ENCODE measurements around the gene CLBA1.
A peak's percentile ranks its signal among the peaks of the same experiment; 100 is the strongest.

The CLBA1 gene

DNA sequence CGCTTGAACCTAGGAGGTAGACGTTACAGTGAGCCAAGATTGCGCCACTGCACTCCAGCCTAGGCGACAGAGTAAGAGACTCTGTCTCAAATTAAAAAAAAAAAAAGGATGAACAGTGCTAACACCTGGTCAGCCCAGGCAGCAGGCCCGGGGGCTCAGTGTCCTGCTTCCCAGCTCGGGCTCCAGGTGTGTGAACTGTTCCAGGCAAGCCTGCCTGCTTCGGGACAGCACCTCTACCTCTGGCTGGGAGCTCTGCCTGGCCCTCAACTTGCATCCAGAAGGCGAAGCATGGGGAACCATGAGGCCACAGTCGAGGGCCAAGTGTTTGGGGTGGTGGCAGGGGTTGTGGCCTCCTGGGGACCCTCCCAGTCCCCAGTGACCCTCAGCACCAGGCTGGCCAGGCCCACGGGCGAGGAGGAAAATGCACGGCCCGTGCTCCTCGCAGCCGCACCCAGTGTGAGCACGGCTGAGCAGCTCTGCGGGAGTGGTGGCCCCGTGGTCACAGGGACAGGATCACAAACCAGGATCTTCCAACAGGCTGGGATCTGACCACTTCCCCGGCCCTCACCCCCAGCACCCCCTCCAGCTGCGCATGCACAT, 19.8 kb downstream of the CLBA1 start:
- DNase-seq (ENCODE audit: low read depth), result no peak

GRCh38 chr14:105005929-105006830, 20.6 kb downstream of the CLBA1 start:
- DNase-seq (ENCODE audit: low read depth), result no peak

DNA sequence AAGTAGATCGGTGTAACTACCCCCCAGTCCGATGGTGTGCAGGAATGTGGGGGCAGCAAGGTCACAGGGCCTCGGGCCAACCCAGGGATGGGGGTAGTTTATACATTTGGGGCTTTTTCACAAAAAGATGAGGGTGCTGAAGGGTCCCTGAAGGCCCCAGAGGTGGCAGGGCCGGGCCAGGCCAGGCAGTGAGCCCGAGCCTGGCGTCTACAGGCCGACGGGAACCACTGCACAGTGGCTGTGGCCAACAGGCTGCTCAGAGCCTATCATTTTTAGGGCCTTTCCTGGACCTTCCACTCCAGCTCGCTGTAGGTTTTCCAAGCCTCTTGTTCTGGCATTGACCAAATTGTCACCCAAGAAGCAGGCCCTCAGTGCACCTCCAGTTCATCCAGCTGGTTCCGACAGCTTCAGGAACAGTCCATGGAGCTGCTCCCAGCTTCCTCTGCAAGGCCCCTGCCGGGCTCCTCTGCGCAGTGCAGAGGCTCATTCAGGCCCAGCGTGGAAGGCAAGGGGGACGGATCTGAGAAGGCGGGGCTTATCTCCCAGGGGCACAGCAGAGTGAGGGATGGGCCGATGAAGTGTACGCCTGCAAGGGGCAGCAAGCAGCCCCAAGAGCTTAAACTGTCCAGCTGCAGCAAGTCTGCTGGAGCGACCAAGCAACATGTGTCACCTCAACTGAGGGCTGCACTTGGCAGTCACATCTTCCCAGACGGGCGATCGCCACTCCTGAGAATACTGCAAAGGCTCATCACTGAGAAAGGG, 21.4 kb downstream of the CLBA1 start:
- no peak for DNase-seq (ENCODE audit: low read depth)

DNA sequence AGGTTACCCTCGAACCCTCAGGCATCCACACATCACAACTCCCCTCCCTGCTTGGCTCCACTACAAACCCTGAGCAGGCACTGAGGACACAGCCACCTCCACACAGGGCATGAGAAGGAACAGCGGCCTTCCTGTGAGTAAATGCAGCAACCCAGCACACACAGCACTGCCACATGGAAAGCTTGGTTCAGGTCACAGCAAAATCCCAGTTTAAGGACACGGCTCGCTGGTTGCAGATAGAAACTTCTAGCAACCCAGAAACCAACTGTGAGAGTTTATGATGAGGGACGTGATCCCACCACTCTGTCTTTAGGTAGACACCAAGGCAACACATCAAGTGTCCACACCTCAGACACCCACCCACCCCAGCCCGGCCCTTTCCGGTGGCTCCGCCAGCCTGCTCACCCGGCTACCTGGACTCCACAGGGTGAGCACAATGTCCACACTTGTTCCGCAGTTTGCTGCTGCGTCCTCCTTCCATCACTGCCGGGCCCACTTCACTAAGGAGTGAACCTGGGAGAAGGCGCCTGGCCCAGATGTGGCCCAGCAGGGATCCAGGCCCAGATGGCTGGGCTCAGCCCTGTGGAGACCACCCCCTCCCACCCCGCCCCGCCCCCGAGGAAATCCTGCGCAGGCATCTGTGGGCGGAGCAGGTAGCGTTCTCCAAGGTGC, 22.1 kb downstream of the CLBA1 start:
- no peak for DNase-seq (ENCODE audit: low read depth)

DNA sequence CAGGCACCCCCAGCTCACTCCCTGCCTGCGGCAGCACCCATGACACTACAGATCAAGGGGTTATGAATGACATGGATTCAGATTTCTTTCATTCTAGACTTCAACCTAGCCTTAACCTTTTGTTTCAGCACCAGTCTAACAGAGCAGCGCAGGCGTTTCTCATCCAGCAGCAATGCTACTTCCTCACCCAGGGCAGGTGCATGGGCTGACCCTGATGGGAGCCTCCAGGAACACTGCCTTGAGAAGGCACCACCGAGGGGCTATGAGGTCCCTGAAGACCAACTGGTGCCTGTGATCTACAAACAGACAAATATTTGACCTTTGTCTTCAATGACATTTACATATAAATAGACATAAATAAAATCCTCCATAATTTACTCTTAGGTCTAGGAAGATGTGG, 24.5 kb downstream of the CLBA1 start:
- no peak for DNase-seq (ENCODE audit: low read depth)

DNA sequence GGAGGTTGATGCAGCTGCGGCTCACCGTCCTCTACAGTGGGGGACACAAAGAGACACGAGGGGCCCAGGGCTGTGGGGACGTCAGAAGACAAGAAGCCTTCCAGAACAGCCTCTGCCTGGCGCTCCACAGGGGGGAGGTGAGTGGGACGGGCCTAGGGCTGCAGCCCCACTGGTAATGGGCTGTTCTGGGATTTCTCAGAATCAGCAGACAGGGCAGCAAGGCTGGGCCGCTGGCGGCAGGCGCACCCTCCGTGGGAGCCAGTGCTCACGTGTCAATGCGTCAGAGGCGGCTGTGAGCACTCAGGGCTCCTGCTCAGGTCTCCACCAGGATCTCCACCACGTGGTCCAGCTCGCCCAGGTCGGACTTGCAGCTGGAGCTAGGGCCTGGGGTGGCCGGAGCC, 25.3 kb downstream of the CLBA1 start:
- no peak for DNase-seq (ENCODE audit: low read depth)

- no peak for DNase-seq (ENCODE audit: low read depth)
Measured at GRCh38 chr14:105011312-105011990, 25.9 kb downstream of the CLBA1 start.

DNA sequence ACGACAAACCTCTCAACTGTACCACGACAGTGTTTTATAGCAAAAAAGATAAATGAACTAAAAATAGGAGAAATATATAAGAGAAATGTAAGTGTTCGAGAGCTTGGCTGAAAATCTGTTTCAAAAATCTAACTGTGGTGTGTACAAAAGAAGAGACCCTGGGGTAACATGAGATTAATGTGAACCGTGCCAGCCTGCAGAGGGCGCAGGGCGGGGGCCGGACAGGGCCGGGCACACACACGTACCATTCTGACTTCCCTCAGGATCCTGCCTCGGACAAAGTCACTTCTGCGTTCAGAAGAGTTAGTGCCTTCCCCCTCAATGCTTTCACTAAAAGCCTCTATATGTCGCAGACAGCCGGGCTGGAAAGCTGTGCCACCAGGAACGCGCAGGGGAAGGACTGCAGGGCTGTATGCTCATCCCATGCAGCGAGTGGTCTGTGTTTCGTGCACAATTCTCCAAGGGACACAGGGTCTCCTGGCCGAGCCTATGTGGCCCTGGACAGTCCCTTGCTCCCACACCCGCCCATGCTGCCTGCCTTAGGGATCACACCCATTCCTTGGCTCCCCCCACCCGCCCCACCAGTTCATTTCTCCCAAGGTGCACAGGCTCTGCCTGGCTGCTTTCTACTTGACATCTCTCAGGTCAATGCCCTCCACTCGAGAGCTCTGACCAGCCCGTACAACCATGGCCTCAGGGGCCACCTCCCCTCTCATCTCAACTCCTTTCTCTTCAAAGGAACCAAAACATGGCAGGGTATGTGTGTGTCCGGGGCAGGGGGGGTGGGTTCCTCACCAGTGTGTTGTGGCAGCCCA, 26.8 kb downstream of the CLBA1 start:
- no peak for DNase-seq (ENCODE audit: low read depth)

- DNase-seq (ENCODE audit: low read depth), result no peak
Measured at GRCh38 chr14:105013150-105013785, 27.7 kb downstream of the CLBA1 start.

- DNase-seq (ENCODE audit: low read depth), result no peak
Measured at GRCh38 chr14:105014032-105014431, 28.4 kb downstream of the CLBA1 start.

DNA sequence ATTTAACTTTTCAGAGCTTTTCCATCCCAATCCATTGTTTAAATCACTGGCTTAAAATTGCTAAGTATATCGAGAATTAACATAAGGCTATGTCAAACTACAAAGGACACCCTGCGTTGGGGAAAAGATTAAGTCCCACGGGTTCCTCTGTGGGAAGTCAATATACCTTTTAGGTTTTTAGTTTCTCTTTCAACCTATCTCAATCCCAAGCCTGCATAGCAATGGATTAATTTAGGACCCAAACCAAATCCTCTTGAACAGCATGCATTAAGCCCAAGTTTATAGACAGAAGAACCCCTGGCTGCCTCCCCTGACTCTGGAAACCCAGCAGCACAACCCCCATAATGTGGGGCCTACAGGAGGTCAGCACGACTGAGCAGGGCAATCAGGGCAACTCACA, 29.0 kb downstream of the CLBA1 start:
- DNase-seq (ENCODE audit: low read depth), result no peak

DNA sequence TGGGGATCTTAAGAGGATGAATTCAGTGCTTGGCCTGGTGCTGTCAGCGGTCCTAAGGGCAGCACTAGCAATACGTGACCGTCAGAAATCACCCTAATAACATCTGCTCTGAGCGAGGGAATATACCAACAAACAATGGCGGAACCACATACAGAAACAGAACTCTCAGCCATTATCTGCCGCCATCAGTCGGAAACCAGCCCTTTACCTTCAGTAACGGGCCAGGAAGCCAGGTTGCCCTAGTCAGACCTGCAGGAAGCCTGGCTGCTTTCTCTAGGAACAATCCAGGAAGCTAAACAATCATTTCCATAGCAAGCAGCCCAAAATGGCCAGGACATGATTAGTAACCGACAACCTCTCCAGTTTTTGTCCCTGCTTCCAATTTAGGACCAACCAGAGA, 29.7 kb downstream of the CLBA1 start:
- no peak for DNase-seq (ENCODE audit: low read depth)

DNA sequence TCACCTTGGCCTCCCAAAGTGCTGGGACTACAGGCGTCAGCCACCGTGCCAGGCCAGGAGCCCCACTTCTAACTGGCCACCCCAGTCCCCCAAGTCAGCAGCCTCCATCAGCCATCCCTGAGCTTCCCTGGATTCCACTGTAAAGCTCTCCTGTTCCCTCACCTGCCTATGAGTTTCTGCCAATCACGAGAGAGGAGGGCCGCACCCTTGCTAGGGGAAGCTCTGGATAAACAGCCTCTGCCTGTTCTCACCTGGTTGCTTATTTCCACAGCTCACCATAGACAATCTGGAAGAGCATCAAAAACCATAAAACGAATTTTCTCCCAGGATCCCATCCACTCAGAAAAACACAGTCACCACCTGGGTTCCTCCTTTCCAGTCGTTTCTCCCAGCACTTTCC, 30.3 kb downstream of the CLBA1 start:
- no peak for DNase-seq (ENCODE audit: low read depth)

GRCh38 chr14:105018414-105018813, 32.8 kb downstream of the CLBA1 start:
- DNase-seq (ENCODE audit: low read depth), result no peak

DNA sequence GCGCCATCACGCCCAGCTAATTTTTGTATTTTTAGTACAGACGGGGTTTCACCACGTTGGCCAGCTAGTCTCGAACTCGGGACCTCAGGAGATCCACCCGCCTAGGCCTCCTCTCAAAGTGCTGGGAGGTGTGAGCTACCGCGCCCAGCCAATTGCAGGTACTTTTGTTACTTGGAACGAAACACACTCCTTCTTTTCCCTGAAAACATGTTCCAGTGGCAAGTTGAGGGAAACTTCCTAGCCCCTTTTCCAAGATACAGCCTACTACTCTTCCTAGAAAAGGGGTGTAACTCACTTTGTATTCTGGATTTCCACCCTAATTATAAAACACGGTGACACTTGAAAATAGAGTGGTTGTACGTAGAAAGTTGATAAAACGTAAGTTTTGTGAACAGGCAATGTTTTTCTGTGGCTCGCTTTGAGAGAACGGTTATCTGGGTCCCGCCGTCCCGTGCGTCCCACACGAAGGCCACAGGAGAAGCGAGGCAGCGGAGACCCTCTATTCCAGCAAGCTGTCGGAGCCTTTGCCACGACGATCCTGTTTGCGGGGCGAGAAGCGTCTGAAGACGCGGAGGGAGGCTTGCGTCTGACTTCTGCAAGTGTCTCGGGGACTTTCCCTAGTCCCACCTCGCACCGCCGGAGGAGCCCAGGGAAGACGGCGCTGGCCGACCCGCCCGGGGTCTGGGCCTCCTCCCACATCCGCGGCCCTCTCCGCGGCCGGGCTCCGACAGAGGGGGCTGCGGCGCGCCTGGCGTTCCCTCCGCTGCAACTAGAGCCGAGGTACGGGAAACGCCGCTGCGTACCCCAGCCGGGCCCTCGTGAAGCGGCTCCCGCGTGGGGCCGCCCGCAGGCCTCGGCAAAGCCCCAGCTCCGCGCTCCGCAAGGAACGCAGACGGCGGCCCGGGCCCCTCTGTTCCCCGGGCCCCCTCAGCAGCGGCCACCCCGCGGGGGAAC, 34.5 kb downstream of the CLBA1 start:
- no peak for DNase-seq (ENCODE audit: low read depth)

DNA sequence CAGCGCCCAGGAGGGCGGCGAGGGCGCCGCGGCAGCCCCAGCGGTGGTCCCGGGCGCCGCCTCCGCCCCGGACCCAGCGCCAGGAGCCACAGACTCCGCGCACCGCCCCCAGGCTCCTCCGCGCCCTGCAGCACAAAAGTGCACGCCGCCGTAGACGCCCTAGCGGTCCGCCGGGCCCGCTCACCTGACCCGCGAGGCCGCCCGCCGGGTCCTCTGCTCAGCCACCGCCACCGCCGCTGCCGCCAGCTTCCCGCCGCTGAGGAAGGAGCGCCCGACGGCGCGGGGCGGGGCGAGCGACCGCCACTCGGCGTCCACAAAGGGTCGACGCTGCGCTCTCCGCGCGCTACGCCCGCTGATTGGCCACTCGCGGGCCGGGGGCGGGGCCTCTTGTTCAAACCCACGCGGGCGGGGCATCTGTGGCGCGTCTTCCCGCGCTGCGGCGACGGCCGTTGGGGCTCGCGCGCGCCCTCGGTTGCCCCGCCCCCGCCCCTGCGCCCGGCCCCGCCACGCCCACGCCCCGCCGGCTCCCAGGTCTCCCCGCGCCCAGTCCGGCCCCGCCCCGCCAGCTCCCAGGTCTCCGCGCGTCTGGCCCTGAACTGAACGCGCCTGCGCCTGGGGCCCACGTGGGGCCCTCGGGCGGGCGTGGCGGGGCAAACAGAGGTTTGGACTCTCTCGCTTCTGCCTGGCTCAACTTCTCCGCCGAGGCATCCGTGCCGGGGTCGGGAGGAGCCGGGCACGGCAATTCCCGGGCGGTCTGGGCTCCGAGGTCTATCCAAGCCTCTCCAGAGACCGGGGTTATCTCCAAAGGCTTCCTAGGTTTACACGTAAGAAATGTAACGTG, 35.4 kb downstream of the CLBA1 start, which contains the start of gene CDCA4:
Gene CDCA4, minus strand, starts transcription at position 269 of the 841 bp plus-strand sequence. CDS start 9,154 bp downstream, outside the sequence.
- DNase-seq (ENCODE audit: low read depth), result peak; percentile 91

DNA sequence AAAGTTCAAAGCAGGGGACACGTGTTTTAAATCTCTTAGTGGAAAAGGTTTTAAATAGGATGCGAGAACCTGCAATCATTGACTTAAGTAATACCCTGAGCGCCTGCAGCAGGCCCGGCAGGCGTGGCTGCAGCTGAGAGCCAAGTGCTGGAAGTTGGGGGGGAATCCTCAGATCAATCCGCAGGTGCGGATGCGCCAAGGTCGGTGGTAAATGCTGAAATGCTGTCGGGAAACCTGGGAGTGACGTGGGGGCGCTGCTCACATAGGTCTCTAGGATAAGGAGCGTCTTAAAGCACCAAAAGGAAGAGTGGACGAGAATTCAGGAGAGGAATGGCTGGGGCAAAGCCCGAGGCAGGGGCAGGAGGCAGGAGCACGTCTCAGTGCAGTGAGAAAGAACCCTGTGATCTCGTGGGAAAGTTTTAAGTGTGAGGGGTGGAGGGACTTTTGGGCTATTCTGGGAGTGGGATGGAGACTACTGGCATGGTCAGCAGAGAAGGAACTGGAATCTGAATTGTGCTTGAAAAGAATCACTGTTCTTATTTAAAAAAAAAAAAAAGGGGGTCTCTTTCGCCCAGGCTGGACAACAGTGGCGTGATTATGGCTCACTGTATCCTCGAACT, 36.2 kb downstream of the CLBA1 start:
- no peak for DNase-seq (ENCODE audit: low read depth)

DNA sequence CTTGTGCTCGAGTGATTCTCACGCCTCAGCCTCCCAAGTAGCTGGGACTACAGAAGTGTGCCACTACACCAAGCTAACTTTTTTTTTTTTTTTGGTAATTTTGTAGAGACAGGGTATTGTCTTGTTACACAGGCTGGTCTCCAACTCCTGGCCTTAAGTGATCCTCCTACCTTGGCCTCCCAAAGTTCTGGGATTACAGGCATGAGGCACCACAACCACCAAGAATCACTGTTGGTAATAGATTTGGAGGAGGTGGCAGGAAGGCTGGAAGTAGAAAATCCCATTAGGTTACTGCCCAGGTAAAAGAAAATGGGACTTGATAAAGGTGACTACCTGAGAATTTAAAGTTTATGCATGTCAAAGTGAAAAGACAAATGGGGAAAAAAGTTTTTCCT, 36.7 kb downstream of the CLBA1 start:
- DNase-seq (ENCODE audit: low read depth), result no peak
